ENCODE data around the gene TENM4.

- TF ChIP-seq TOX (CRISPR knock-in tag; IDR thresholded peaks at IDR 0.05; ENCODE audit: borderline replicate concordance), result no peak
- TF ChIP-seq, protein P1, sequence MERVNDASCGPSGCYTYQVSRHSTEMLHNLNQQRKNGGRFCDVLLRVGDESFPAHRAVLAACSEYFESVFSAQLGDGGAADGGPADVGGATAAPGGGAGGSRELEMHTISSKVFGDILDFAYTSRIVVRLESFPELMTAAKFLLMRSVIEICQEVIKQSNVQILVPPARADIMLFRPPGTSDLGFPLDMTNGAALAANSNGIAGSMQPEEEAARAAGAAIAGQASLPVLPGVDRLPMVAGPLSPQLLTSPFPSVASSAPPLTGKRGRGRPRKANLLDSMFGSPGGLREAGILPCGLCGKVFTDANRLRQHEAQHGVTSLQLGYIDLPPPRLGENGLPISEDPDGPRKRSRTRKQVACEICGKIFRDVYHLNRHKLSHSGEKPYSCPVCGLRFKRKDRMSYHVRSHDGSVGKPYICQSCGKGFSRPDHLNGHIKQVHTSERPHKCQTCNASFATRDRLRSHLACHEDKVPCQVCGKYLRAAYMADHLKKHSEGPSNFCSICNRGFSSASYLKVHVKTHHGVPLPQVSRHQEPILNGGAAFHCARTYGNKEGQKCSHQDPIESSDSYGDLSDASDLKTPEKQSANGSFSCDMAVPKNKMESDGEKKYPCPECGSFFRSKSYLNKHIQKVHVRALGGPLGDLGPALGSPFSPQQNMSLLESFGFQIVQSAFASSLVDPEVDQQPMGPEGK (CRISPR knock-in tag; IDR thresholded peaks at IDR 0.05; ENCODE audit: borderline replicate concordance), result no peak
Measured at GRCh38 chr11:79116600-79116999, 324.2 kb downstream of the TENM4 start.
